GM23338 (cell line): ENCODE measurements around the gene PLA2G2A. TPM values are rescaled to one million over a fixed set of nuclear protein-coding genes. Genes with fewer than 3 reads are reported as not detected.

Experiments used
- ATAC-seq: fragments of 200-7000 bp; cut with Tn5 transposase; 3 replicates; pipeline ENCODE4 v1.9.1; 2020
- DNase-seq: peaks from one replicate; pipeline ENCODE4 v3.0.0-alpha.2; 2015; ENCODE audit warnings: low spot score
- H2AFZ ChIP-seq: fragments of 200-600 bp; sonication (generic); 2 replicates; pipeline ENCODE4 v1.8.0; 2016; ENCODE audit warnings: antibody characterized with exemption, mild to moderate bottlenecking, moderate library complexity
- H3F3A ChIP-seq: fragments of 200-600 bp; sonication (generic); replicated peaks from 2 replicates; pipeline ENCODE4 v1.8.0; 2017; ENCODE audit warnings: antibody characterized with exemption, mixed run types, low read depth
- H3K27ac ChIP-seq: fragments of 200-600 bp; sonication (generic); 2 replicates; pipeline ENCODE4 v1.6.1; 2016; ENCODE audit warnings: low read depth
- H3K27me3 ChIP-seq: fragments of 200-600 bp; sonication (generic); 2 replicates; pipeline ENCODE4 v1.8.0; 2016; ENCODE audit warnings: mild to moderate bottlenecking, mixed run types, moderate library complexity; ENCODE audit not compliant: insufficient read depth
- H3K36me3 ChIP-seq: fragments of 200-600 bp; sonication (generic); 2 replicates; pipeline ENCODE4 v1.8.0; 2016; ENCODE audit warnings: mild to moderate bottlenecking; ENCODE audit not compliant: insufficient read depth
- H3K4me1 ChIP-seq: fragments of 200-600 bp; sonication (generic); 2 replicates; pipeline ENCODE4 v1.8.0; 2016; ENCODE audit warnings: mild to moderate bottlenecking, moderate library complexity; ENCODE audit not compliant: insufficient read depth
- H3K4me2 ChIP-seq: fragments of 200-600 bp; sonication (generic); 2 replicates; pipeline ENCODE4 v1.7.1; 2017; ENCODE audit warnings: mixed run types
- H3K4me3 ChIP-seq: fragments of 200-600 bp; sonication (generic); 2 replicates; pipeline ENCODE4 v1.6.1; 2016; ENCODE audit warnings: mixed run types
- H3K79me2 ChIP-seq: fragments of 200-600 bp; sonication (generic); replicated peaks from 2 replicates; pipeline ENCODE4 v1.8.0; 2017; ENCODE audit warnings: mild to moderate bottlenecking; ENCODE audit not compliant: insufficient read depth
- H3K9me2 ChIP-seq: fragments of 200-600 bp; sonication (generic); 2 replicates; pipeline ENCODE4 v1.8.0; 2017; ENCODE audit not compliant: insufficient read depth
- H4K20me1 ChIP-seq: fragments of 200-600 bp; sonication (generic); replicated peaks from 2 replicates; pipeline ENCODE4 v1.8.0; 2017; ENCODE audit warnings: mild to moderate bottlenecking; ENCODE audit not compliant: insufficient read depth
- H3K27ac Mint-ChIP-seq: 2 replicates; pipeline ENCODE4 v1.8.0; 2020; ENCODE audit warnings: inconsistent platforms, mild to moderate bottlenecking, moderate library complexity, mixed read lengths
- H3K27me3 Mint-ChIP-seq: 3 replicates; pipeline ENCODE4 v1.8.0; 2022; ENCODE audit warnings: low read depth, mild to moderate bottlenecking, moderate library complexity, mixed read lengths, inconsistent platforms; ENCODE audit not compliant: insufficient read depth, poor library complexity
- H3K36me3 Mint-ChIP-seq: 3 replicates; pipeline ENCODE4 v1.8.0; 2021; ENCODE audit warnings: low read depth, mild to moderate bottlenecking, inconsistent platforms, moderate library complexity, mixed read lengths
- H3K4me1 Mint-ChIP-seq: 3 replicates; pipeline ENCODE4 v1.8.0; 2020; ENCODE audit warnings: mild to moderate bottlenecking, inconsistent platforms, mixed read lengths
- H3K4me3 Mint-ChIP-seq: 3 replicates; pipeline ENCODE4 v1.8.0; 2021; ENCODE audit warnings: moderate library complexity, mild to moderate bottlenecking, inconsistent platforms, mixed read lengths
- H3K9me3 Mint-ChIP-seq: 3 replicates; pipeline ENCODE4 v1.8.0; 2020; ENCODE audit warnings: moderate library complexity, mild to moderate bottlenecking, inconsistent platforms, mixed read lengths
- CREB1 ChIP-seq: fragments of 250-450 bp; sonication (Bioruptor Pico); IDR thresholded peaks from 2 replicates; pipeline ENCODE4 v1.5.0; 2020; ENCODE audit warnings: low read depth, mild to moderate bottlenecking, moderate library complexity
- EZH2 ChIP-seq: fragments of 200-600 bp; sonication (generic); IDR thresholded peaks from one replicate; pipeline ENCODE4 v1.8.0; 2017; ENCODE audit warnings: antibody characterized with exemption, mild to moderate bottlenecking, low read depth; ENCODE audit not compliant: unreplicated experiment
- EZH2phosphoT487 ChIP-seq: fragments of 200-600 bp; sonication (generic); IDR thresholded peaks from one replicate; pipeline ENCODE4 v1.8.1; 2018; ENCODE audit warnings: antibody characterized with exemption; ENCODE audit not compliant: unreplicated experiment
- JUNB ChIP-seq: IDR thresholded peaks from one replicate; pipeline ENCODE4 v1.6.1; 2016; ENCODE audit warnings: antibody characterized with exemption; ENCODE audit not compliant: unreplicated experiment
- NANOG ChIP-seq: IDR thresholded peaks from 2 replicates; pipeline ENCODE4 v1.6.1; 2016; ENCODE audit warnings: antibody characterized with exemption, borderline replicate concordance
- POLR2AphosphoS5 ChIP-seq: IDR thresholded peaks from 2 replicates; pipeline ENCODE4 v1.6.1; 2016; ENCODE audit warnings: antibody characterized with exemption, low read depth
- STAT1 ChIP-seq: IDR thresholded peaks from one replicate; pipeline ENCODE4 v1.6.1; 2016; ENCODE audit warnings: antibody characterized with exemption; ENCODE audit not compliant: unreplicated experiment
- ZNF114 ChIP-seq: fragments of 250-450 bp; sonication (Bioruptor Pico); IDR thresholded peaks from 2 replicates; pipeline ENCODE4 v1.5.0; 2020; ENCODE audit warnings: mild to moderate bottlenecking, moderate library complexity
- ZNF331 ChIP-seq: fragments of 250-450 bp; sonication (Bioruptor Pico); IDR thresholded peaks from 2 replicates; pipeline ENCODE4 v1.5.0; 2020; ENCODE audit warnings: low read depth, mild to moderate bottlenecking, moderate library complexity
- polyA plus RNA-seq: library from polyadenylated mRNA; unstranded; fragments of >200 nt; fragmentation: Nextera tagmentation; extraction: Ambion mirVana; gene quantifications from 2 replicates; pipeline ENCODE4 v1.2.1, GENCODE V29; 2016
- total RNA-seq: library from RNA; depleted of rRNA; stranded (reverse); fragments of >200 nt; shearing (Covaris generic); gene quantifications from 2 replicates; pipeline ENCODE4 v1.2.3, GENCODE V29; 2014
- TF ChIP-seq, protein P1 (sequence below): IDR thresholded peaks from 2 replicates; pipeline ENCODE4 v1.6.1; 2016; ENCODE audit warnings: antibody characterized with exemption
- TF ChIP-seq, protein P2 (sequence below): IDR thresholded peaks from one replicate; pipeline ENCODE4 v1.6.1; 2018; ENCODE audit warnings: antibody characterized with exemption; ENCODE audit not compliant: unreplicated experiment
- TF ChIP-seq, protein P3 (sequence below): fragments of 250-450 bp; sonication (Bioruptor Pico); IDR thresholded peaks from 2 replicates; pipeline ENCODE4 v1.5.0; 2020; ENCODE audit warnings: mild to moderate bottlenecking, moderate library complexity
- TF ChIP-seq, protein P4 (sequence below), 2 experiments: fragments of 200-600 bp in 1 of 2; sonication (generic) in 1 of 2; conservative IDR thresholded peaks; 2 replicates each; pipeline versions ENCODE4 v1.5.1 to v1.6.1; 2016 to 2017; ENCODE audit warnings: antibody characterized with exemption in 2 of 2, low read depth in 2 of 2, mild to moderate bottlenecking in 2 of 2, moderate library complexity in 1 of 2

PLA2G2A gene
- total and polyA plus RNA-seq, 2 experiments from 2014 or later, result 0.55 TPM; not detected in 1

DNA sequence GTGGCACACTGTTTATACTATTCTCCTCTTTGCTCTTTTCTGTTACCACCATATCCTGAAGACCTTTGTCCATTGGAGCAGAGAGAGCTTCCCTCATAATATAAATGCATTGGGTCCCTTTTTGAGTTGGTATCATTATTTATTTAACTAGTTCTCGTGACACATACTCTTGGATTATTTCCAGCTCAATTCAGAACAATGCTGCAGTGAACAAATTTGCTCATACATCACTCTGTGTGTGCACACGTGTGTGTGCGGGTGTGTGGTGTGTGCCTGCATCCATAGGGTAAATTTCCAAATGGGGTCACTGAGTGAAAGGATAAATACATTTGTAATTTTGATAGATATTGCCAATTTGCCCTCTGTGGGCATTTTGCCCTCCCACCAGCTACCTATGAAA is 5.8 kb downstream of the PLA2G2A start:
- H3K36me3 ChIP-seq, result no peaks in the 10 kb centered on the region
- H2AFZ ChIP-seq, result no peak overlapping the region
- ATAC-seq (no peak), DNase-seq (no peak)
- H3K9me3 Mint-ChIP-seq, result no peaks in the 10 kb centered on the region; the same call in 2 of the 3 replicates
- H3K79me2 ChIP-seq, result no peaks in the 10 kb centered on the region
- H3K4me2 ChIP-seq, result no peak overlapping the region
- H3F3A ChIP-seq, result no peaks in the 10 kb centered on the region
- peaks cover 2% of the 10 kb centered on the region; the same call in 1 of the 3 replicates for H3K36me3 Mint-ChIP-seq
- peaks cover 19% of the 10 kb centered on the region for H3K4me1 Mint-ChIP-seq
- H3K27me3 Mint-ChIP-seq, result peaks cover 7% of the 10 kb centered on the region
- H3K27ac ChIP-seq, result no peak overlapping the region
- H4K20me1 ChIP-seq, result no peaks in the 10 kb centered on the region
- H3K9me2 ChIP-seq, result 0 out of 2 replicates have a peak, but pooled peaks cover 5% of the 10 kb centered on the region
- H3K4me3 Mint-ChIP-seq, result no peak overlapping the region
- H3K27me3 ChIP-seq, result no peaks in the 10 kb centered on the region
- peaks cover 5% of the 10 kb centered on the region; the same call in 1 of the 2 replicates for H3K4me1 ChIP-seq
- H3K27ac Mint-ChIP-seq, result no peak overlapping the region
- no peak overlapping the region for H3K4me3 ChIP-seq
- TF ChIP-seq, protein P1, sequence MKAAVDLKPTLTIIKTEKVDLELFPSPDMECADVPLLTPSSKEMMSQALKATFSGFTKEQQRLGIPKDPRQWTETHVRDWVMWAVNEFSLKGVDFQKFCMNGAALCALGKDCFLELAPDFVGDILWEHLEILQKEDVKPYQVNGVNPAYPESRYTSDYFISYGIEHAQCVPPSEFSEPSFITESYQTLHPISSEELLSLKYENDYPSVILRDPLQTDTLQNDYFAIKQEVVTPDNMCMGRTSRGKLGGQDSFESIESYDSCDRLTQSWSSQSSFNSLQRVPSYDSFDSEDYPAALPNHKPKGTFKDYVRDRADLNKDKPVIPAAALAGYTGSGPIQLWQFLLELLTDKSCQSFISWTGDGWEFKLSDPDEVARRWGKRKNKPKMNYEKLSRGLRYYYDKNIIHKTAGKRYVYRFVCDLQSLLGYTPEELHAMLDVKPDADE, result no peak
- TF ChIP-seq EZH2phosphoT487 (no peak), ZNF114 (CRISPR knock-in tag) (no peak), ZNF331 (CRISPR knock-in tag) (no peak), CREB1 (CRISPR knock-in tag) (no peak), POLR2AphosphoS5 (no peak), EZH2 (no peak), STAT1 (no peak), NANOG (no peak), JUNB (no peak)
- TF ChIP-seq, protein P2, sequence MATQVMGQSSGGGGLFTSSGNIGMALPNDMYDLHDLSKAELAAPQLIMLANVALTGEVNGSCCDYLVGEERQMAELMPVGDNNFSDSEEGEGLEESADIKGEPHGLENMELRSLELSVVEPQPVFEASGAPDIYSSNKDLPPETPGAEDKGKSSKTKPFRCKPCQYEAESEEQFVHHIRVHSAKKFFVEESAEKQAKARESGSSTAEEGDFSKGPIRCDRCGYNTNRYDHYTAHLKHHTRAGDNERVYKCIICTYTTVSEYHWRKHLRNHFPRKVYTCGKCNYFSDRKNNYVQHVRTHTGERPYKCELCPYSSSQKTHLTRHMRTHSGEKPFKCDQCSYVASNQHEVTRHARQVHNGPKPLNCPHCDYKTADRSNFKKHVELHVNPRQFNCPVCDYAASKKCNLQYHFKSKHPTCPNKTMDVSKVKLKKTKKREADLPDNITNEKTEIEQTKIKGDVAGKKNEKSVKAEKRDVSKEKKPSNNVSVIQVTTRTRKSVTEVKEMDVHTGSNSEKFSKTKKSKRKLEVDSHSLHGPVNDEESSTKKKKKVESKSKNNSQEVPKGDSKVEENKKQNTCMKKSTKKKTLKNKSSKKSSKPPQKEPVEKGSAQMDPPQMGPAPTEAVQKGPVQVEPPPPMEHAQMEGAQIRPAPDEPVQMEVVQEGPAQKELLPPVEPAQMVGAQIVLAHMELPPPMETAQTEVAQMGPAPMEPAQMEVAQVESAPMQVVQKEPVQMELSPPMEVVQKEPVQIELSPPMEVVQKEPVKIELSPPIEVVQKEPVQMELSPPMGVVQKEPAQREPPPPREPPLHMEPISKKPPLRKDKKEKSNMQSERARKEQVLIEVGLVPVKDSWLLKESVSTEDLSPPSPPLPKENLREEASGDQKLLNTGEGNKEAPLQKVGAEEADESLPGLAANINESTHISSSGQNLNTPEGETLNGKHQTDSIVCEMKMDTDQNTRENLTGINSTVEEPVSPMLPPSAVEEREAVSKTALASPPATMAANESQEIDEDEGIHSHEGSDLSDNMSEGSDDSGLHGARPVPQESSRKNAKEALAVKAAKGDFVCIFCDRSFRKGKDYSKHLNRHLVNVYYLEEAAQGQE, result no peak
- TF ChIP-seq, protein P3, sequence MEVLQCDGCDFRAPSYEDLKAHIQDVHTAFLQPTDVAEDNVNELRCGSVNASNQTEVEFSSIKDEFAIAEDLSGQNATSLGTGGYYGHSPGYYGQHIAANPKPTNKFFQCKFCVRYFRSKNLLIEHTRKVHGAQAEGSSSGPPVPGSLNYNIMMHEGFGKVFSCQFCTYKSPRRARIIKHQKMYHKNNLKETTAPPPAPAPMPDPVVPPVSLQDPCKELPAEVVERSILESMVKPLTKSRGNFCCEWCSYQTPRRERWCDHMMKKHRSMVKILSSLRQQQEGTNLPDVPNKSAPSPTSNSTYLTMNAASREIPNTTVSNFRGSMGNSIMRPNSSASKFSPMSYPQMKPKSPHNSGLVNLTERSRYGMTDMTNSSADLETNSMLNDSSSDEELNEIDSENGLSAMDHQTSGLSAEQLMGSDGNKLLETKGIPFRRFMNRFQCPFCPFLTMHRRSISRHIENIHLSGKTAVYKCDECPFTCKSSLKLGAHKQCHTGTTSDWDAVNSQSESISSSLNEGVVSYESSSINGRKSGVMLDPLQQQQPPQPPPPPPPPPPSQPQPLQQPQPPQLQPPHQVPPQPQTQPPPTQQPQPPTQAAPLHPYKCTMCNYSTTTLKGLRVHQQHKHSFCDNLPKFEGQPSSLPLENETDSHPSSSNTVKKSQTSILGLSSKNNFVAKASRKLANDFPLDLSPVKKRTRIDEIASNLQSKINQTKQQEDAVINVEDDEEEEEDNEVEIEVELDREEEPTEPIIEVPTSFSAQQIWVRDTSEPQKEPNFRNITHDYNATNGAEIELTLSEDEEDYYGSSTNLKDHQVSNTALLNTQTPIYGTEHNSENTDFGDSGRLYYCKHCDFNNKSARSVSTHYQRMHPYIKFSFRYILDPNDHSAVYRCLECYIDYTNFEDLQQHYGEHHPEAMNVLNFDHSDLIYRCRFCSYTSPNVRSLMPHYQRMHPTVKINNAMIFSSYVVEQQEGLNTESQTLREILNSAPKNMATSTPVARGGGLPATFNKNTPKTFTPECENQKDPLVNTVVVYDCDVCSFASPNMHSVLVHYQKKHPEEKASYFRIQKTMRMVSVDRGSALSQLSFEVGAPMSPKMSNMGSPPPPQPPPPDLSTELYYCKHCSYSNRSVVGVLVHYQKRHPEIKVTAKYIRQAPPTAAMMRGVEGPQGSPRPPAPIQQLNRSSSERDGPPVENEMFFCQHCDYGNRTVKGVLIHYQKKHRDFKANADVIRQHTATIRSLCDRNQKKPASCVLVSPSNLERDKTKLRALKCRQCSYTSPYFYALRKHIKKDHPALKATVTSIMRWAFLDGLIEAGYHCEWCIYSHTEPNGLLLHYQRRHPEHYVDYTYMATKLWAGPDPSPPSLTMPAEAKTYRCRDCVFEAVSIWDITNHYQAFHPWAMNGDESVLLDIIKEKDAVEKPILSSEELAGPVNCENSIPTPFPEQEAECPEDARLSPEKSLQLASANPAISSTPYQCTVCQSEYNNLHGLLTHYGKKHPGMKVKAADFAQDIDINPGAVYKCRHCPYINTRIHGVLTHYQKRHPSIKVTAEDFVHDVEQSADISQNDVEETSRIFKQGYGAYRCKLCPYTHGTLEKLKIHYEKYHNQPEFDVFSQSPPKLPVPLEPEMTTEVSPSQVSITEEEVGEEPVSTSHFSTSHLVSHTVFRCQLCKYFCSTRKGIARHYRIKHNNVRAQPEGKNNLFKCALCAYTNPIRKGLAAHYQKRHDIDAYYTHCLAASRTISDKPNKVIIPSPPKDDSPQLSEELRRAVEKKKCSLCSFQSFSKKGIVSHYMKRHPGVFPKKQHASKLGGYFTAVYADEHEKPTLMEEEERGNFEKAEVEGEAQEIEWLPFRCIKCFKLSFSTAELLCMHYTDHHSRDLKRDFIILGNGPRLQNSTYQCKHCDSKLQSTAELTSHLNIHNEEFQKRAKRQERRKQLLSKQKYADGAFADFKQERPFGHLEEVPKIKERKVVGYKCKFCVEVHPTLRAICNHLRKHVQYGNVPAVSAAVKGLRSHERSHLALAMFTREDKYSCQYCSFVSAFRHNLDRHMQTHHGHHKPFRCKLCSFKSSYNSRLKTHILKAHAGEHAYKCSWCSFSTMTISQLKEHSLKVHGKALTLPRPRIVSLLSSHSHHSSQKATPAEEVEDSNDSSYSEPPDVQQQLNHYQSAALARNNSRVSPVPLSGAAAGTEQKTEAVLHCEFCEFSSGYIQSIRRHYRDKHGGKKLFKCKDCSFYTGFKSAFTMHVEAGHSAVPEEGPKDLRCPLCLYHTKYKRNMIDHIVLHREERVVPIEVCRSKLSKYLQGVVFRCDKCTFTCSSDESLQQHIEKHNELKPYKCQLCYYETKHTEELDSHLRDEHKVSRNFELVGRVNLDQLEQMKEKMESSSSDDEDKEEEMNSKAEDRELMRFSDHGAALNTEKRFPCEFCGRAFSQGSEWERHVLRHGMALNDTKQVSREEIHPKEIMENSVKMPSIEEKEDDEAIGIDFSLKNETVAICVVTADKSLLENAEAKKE, result no peak
- TF ChIP-seq, protein P4, sequence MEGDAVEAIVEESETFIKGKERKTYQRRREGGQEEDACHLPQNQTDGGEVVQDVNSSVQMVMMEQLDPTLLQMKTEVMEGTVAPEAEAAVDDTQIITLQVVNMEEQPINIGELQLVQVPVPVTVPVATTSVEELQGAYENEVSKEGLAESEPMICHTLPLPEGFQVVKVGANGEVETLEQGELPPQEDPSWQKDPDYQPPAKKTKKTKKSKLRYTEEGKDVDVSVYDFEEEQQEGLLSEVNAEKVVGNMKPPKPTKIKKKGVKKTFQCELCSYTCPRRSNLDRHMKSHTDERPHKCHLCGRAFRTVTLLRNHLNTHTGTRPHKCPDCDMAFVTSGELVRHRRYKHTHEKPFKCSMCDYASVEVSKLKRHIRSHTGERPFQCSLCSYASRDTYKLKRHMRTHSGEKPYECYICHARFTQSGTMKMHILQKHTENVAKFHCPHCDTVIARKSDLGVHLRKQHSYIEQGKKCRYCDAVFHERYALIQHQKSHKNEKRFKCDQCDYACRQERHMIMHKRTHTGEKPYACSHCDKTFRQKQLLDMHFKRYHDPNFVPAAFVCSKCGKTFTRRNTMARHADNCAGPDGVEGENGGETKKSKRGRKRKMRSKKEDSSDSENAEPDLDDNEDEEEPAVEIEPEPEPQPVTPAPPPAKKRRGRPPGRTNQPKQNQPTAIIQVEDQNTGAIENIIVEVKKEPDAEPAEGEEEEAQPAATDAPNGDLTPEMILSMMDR (conservative IDR thresholded peaks at IDR 0.05; ENCODE audit: low read depth in 2 of 2), result no peak
